Ureter (tissue), 1 donor: Measurements from ENCODE around the gene GAS5. TPM values are rescaled to one million over a fixed set of nuclear protein-coding genes. Genes with fewer than 3 reads are reported as not detected.
A peak's percentile ranks its signal among the peaks of the same experiment; 100 is the strongest.
"Not testable (repeated sequence)": the region's sequence is repeated elsewhere in the genome, so short reads cannot be mapped to it uniquely, and the experiment has no call there.

Experiments
- DNase-seq: peaks from one replicate; pipeline ENCODE4 v3.0.0-alpha.2; 2020; ENCODE audit warnings: low spot score
- total RNA-seq: library from RNA; stranded (reverse); gene quantifications from one replicate; pipeline ENCODE4 v1.2.4, GENCODE V29; 2023
- donor health status: DM: yes; HTN: yes; CAD: no.

GAS5 gene
- 543 TPM for total RNA-seq

- DNase-seq, result peak; percentile 100
These were observed at the start of gene GAS5 for GRCh38 chr1:173867753-173868265. GAS5 (minus strand) TSS chr1:173867989.

GRCh38 chr1:173917149-173917548 is 49.4 kb upstream of the GAS5 start, which contains the start of gene SERPINC1:
SERPINC1 (minus strand) TSS chr1:173917327; CDS start chr1:173917259, 68 bp downstream.
- no peak for DNase-seq

GRCh38 chr1:173916667-173917066 is 48.9 kb upstream of the GAS5 start:
- DNase-seq, result no peak

- DNase-seq, result no peak
These were observed 47.8 kb upstream of the GAS5 start for GRCh38 chr1:173915596-173915995.

- DNase-seq, result no peak
These were observed 46.6 kb upstream of the GAS5 start for GRCh38 chr1:173914366-173914871.

- DNase-seq, result no peak
These were observed 45.3 kb upstream of the GAS5 start for GRCh38 chr1:173913111-173913510.

- no peak for DNase-seq
These were observed 36.2 kb upstream of the GAS5 start for GRCh38 chr1:173903827-173904531.

- DNase-seq, result no peak
These were observed 33.2 kb upstream of the GAS5 start for GRCh38 chr1:173900992-173901391.

GRCh38 chr1:173900427-173900826 is 32.6 kb upstream of the GAS5 start:
- no peak for DNase-seq

- no peak for DNase-seq
These were observed 26.4 kb upstream of the GAS5 start for GRCh38 chr1:173894189-173894588.

GRCh38 chr1:173893611-173894010 is 25.8 kb upstream of the GAS5 start:
- DNase-seq, result no peak

- no peak for DNase-seq
These were observed 22.1 kb upstream of the GAS5 start for GRCh38 chr1:173889885-173890284.

- DNase-seq, result no peak
These were observed 21.0 kb upstream of the GAS5 start for GRCh38 chr1:173888749-173889148.

- no peak for DNase-seq
These were observed 19.8 kb upstream of the GAS5 start for GRCh38 chr1:173887627-173888026.

GRCh38 chr1:173886746-173887611 is 19.2 kb upstream of the GAS5 start:
- DNase-seq, result no peak

GRCh38 chr1:173884701-173885100 is 16.9 kb upstream of the GAS5 start:
- DNase-seq, result no peak

- not testable (repeated sequence) for DNase-seq
These were observed 13.3 kb upstream of the GAS5 start for GRCh38 chr1:173881117-173881516.

- no peak for DNase-seq
These were observed 10.5 kb upstream of the GAS5 start for GRCh38 chr1:173878251-173878650.

- no peak for DNase-seq
These were observed 8.9 kb upstream of the GAS5 start for GRCh38 chr1:173876732-173877131.

GRCh38 chr1:173871500-173871899 is 3.7 kb upstream of the GAS5 start:
- DNase-seq, result no peak

- DNase-seq, result no peak
These were observed 3.3 kb upstream of the GAS5 start for GRCh38 chr1:173871091-173871490.

- DNase-seq, result no peak
These were observed 2.7 kb upstream of the GAS5 start for GRCh38 chr1:173870252-173871075.
